ENCODE measurements around the gene PLAAT3. TPM values are rescaled to one million over a fixed set of nuclear protein-coding genes. Genes with fewer than 3 reads are reported as not detected.
"Not testable (repeated sequence)": the region's sequence is repeated elsewhere in the genome, so short reads cannot be mapped to it uniquely, and the experiment has no call there.

The PLAAT3 gene
- total RNA-seq, 1 donor from 2014 or later = 2.1 TPM

DNA sequence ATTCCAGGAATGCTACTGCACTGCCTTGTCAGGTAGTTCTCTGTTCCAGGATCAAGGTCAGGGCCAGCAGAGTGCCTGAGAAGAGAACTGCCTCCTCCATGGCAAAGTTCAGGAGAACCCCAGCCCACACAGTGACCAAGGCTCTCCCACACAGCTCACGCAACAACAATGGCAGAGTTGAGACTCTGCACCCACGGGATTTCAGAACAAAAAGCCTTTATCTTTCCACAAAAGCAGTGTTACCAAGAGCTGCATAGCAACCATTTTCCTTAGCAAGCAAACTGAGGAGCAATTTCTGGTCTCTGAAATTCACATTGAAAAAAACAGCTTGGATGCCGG lies 11.1 kb downstream of the PLAAT3 start:
- TF ChIP-seq, protein P1, sequence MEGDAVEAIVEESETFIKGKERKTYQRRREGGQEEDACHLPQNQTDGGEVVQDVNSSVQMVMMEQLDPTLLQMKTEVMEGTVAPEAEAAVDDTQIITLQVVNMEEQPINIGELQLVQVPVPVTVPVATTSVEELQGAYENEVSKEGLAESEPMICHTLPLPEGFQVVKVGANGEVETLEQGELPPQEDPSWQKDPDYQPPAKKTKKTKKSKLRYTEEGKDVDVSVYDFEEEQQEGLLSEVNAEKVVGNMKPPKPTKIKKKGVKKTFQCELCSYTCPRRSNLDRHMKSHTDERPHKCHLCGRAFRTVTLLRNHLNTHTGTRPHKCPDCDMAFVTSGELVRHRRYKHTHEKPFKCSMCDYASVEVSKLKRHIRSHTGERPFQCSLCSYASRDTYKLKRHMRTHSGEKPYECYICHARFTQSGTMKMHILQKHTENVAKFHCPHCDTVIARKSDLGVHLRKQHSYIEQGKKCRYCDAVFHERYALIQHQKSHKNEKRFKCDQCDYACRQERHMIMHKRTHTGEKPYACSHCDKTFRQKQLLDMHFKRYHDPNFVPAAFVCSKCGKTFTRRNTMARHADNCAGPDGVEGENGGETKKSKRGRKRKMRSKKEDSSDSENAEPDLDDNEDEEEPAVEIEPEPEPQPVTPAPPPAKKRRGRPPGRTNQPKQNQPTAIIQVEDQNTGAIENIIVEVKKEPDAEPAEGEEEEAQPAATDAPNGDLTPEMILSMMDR (IDR thresholded peaks at IDR 0.05; ENCODE audit: insufficient read depth, low read length, severe bottlenecking) = no peak
- Histone ChIP-seq H3K4me3 (ENCODE audit: low read depth, low read length) (no peak overlapping the region), H3K36me3 (ENCODE audit: control insufficient read depth, insufficient read depth, low read length) (no peaks in the 10 kb centered on the region), H3K27me3 (ENCODE audit: control insufficient read depth, insufficient read depth, low read length) (no peaks in the 10 kb centered on the region)
- DNase-seq (ENCODE audit: low read depth) (no peak), FAIRE-seq (no peak)

DNA sequence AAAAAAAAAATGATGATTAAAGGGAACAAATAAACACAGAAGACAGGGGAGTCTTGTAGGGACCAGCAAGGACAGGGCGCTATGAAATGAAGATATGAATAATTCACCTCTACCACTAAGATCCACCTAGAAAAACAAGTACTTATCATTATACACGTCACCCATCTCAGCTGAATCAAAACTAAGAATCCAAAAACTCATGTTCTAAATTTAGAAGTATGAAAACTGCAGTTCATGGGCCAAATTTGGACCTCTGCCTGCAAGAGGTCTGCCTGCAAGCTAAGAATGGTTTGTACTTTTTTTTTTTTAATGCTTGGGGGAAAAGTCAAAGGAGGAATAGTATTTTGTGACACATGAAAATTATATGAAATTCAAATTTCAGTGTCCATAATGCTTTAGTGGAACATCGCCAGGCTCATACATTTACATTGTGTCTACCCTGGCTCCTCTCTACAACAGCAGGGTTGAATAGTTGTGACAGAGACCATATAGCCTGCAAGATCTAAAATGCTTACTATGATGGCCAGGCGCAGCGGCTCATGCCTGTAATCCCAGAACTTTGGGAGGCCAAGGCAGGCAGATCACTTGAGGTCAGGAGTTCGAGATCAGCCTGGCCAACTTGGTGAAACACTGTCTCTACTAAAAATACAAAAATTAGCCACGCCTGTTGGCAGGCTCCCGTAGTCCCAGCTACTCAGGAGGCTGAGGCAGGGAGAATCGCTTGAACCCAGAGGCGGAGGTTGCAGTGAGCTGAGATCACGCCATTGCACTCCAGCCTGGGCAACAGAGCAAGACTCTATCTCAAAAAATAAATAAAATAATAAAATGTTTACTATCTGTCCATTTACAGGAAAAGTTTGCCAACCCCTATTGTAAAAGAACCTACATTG lies 11.7 kb downstream of the PLAAT3 start:
- not testable (repeated sequence) for H3K36me3 ChIP-seq (ENCODE audit: control insufficient read depth, insufficient read depth, low read length); FAIRE-seq; DNase-seq (ENCODE audit: low read depth); H3K4me3 ChIP-seq (ENCODE audit: low read depth, low read length); H3K27me3 ChIP-seq (ENCODE audit: control insufficient read depth, insufficient read depth, low read length)

DNA sequence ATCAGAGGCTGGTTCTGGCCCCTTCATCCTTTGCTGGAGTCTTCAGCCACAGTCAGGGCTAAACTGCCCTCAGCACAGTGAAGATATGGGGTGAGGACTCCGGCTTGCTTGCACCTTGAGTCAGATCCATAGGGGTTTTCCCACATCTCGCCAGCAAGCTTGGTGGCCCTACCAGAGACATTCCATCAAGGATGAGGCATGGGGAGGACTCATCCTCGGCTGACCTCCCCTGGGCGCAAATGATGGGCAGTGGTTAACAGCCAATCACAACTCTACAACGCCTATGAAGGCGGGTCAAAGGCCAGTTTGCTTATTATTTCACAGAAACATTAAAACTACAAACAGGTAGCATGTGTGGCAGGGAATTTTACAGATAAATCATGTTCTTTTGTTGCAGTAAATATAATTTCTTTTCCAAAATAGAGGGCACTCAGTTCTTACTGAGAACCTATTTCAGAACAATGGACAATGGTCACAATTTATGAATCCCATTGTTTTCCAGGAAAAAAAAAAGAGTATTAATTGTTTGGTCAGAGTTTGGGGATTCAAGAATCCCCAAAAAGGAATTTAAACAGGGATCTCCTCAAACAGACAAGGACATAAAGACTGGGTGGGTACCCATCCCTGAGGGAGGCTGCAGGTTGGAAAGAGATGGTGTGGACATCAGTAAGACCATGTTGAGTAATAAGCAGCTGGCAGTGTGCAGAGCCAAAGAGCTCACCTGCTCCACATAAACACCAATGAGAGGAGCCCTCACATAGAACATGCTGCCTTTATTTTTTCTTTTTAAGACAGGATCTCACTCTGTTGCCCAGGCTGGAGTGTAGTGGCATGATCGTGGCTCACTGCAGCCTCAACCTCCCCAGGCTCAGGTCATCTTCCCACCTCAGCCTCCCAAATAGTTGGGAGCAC lies 14.8 kb downstream of the PLAAT3 start:
- Histone ChIP-seq H3K4me3 (ENCODE audit: low read depth, low read length) (no peak overlapping the region), H3K36me3 (ENCODE audit: control insufficient read depth, insufficient read depth, low read length) (no peaks in the 10 kb centered on the region), H3K27me3 (ENCODE audit: control insufficient read depth, insufficient read depth, low read length) (no peaks in the 10 kb centered on the region)
- TF ChIP-seq, protein P1 (IDR thresholded peaks at IDR 0.05; ENCODE audit: insufficient read depth, low read length, severe bottlenecking) = no peak
- DNase-seq (ENCODE audit: low read depth) (peak; percentile 44), FAIRE-seq (no peak)

DNA sequence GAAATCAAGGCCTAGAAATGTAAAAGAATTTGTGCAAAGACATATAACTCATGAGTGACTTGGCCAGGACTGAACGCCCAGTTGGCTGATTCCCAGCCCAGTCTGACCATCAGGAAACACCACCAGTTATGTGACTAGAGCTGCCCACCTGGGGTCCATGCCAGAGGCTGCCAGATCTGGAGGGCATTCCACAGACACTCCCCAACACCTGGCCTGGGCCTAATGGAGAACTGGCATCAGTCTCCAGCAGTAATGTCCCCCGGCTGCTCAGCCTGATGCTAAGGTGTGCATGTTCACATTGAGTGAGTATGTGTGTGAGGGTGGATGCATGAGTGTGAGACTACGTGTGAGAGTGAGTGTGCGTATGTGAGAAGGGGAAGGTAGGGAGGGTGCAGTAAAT lies 15.7 kb downstream of the PLAAT3 start:
- TF ChIP-seq, protein P1 (IDR thresholded peaks at IDR 0.05; ENCODE audit: insufficient read depth, low read length, severe bottlenecking) = no peak
- Histone ChIP-seq H3K36me3 (ENCODE audit: control insufficient read depth, insufficient read depth, low read length) (no peaks in the 10 kb centered on the region), H3K27me3 (ENCODE audit: control insufficient read depth, insufficient read depth, low read length) (no peaks in the 10 kb centered on the region), H3K4me3 (ENCODE audit: low read depth, low read length) (no peak overlapping the region)
- no peak for DNase-seq (ENCODE audit: low read depth)
- FAIRE-seq = no peak

DNA sequence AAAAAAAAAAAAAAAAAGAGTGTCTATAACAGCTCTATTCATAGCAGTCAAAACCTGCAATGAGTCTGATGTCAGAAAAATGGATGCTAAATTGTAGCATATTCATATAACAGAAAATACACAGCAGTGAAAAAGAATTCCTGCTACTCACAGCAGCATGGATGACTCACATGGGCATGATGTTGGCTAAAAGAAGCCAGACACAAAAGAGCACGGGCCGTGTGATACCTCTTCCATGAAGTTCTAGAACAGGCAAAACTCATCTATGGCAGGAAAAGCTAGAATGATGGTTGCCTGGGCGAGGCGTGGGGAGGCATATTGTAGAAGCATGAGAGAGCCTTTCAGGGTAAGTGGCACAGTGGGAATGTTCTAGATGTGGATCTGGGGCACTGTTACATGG lies 18.9 kb downstream of the PLAAT3 start:
- H3K4me3 ChIP-seq (ENCODE audit: low read depth, low read length) = no peak overlapping the region
- no peaks in the 10 kb centered on the region for H3K36me3 ChIP-seq (ENCODE audit: control insufficient read depth, insufficient read depth, low read length)
- TF ChIP-seq, protein P1 (IDR thresholded peaks at IDR 0.05; ENCODE audit: insufficient read depth, low read length, severe bottlenecking) = no peak
- no peaks in the 10 kb centered on the region for H3K27me3 ChIP-seq (ENCODE audit: control insufficient read depth, insufficient read depth, low read length)
- DNase-seq (ENCODE audit: low read depth) (no peak), FAIRE-seq (no peak)

DNA sequence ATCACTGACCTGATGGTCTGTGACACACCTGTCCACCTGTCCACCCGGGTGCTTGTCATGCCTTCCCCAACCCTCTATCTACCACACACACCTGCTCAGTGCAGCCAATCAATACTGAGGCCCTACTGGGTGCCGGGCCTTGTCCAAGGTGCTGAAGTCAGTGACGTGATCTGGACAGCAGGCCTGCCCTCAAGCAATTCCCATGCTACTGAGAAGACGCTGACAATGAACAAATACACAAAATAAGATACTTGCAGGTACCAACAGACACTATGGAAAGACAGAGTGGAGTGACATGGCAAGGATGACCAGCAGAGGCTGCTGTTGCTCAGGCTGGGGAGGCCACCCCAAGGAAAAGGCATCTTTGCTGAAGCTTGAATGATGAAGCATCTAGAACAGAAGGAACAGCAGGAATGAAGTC lies 21.2 kb downstream of the PLAAT3 start:
- Histone ChIP-seq H3K4me3 (ENCODE audit: low read depth, low read length) (no peak overlapping the region), H3K27me3 (ENCODE audit: control insufficient read depth, insufficient read depth, low read length) (no peaks in the 10 kb centered on the region), H3K36me3 (ENCODE audit: control insufficient read depth, insufficient read depth, low read length) (no peaks in the 10 kb centered on the region)
- DNase-seq (ENCODE audit: low read depth) (peak; percentile 27), FAIRE-seq (no peak)
- TF ChIP-seq, protein P1 (IDR thresholded peaks at IDR 0.05; ENCODE audit: insufficient read depth, low read length, severe bottlenecking) = peak; percentile 68
